ENCODE measurements around the gene ARHGAP19. TPM values are rescaled to one million over a fixed set of nuclear protein-coding genes. Genes with fewer than 3 reads are reported as not detected.

Gene ARHGAP19
- total RNA-seq, 3 donors from 2014 or later: 5.9 to 10.7 (median 8.8) TPM

DNA sequence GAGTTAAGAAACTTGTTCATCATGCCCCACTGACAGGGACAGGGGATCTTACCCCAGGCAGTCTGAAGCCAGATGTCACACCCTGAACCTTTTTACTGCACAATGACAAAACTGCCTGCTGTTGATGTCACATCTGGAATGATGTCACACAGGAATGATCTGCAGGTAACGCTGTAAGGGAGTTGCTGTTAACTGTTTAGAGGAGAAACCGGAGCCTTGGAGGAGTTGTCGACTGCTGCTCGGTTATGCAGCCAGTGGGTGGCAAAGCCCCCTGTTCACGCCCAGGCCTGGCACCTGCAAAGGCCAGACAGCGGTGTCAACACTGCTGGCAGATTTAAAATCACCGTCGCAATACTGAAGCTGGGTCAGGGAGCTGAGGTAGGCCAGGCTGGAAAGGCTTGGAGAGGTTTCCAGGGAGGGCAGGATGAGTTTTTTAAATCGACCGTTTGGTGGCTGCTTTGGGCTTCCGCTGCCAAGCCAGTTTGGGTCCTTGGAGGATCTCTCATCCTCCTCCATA is 96.7 kb downstream of the ARHGAP19 start:
- TF ChIP-seq, protein P1, sequence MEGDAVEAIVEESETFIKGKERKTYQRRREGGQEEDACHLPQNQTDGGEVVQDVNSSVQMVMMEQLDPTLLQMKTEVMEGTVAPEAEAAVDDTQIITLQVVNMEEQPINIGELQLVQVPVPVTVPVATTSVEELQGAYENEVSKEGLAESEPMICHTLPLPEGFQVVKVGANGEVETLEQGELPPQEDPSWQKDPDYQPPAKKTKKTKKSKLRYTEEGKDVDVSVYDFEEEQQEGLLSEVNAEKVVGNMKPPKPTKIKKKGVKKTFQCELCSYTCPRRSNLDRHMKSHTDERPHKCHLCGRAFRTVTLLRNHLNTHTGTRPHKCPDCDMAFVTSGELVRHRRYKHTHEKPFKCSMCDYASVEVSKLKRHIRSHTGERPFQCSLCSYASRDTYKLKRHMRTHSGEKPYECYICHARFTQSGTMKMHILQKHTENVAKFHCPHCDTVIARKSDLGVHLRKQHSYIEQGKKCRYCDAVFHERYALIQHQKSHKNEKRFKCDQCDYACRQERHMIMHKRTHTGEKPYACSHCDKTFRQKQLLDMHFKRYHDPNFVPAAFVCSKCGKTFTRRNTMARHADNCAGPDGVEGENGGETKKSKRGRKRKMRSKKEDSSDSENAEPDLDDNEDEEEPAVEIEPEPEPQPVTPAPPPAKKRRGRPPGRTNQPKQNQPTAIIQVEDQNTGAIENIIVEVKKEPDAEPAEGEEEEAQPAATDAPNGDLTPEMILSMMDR (IDR thresholded peaks at IDR 0.05): no peak
- H3K36me3 ChIP-seq (ENCODE audit: low read depth): no peaks in the 10 kb centered on the region
- H3K4me1 ChIP-seq (ENCODE audit: low read depth): peaks cover 6% of the 10 kb centered on the region
- intact Hi-C loops (cut with DNase I, micrococcal nuclease): loop anchor here in 1 of 2 donors (2.0 to 5.0 kb wide), 2 partner anchors 35 to 113 kb away; no protein-coding TSS in a partner anchor
- DNase-seq: no peak
- H3K9me3 ChIP-seq: no peaks in the 10 kb centered on the region
- ATAC-seq: no peak
- no peak overlapping the region for H3K4me3 ChIP-seq

DNA sequence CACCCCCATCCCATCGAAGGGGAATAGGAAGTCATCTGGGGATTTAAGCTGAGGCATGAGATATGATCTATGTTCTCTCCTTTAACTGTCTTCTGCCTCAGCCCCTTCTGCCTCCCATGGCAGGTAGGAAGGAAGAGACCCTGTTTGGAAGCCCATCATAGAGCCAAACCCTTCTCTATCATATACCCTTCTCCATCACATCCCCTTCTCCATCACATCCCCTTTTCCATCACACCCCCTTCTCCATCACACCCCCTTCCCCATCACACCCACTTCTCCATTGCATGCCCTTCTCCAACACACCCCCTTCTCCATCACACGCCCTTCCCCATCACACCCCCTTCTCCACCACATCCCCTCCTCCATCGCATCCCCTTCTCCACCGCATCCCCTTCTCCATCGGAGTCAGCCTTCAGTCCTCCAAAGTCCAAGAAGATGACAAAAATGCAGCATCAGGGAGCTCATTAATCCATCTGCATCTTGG is 99.4 kb downstream of the ARHGAP19 start:
- TF ChIP-seq, protein P1 (IDR thresholded peaks at IDR 0.05): no peak
- intact Hi-C loops (cut with DNase I, micrococcal nuclease): no loop called here

DNA sequence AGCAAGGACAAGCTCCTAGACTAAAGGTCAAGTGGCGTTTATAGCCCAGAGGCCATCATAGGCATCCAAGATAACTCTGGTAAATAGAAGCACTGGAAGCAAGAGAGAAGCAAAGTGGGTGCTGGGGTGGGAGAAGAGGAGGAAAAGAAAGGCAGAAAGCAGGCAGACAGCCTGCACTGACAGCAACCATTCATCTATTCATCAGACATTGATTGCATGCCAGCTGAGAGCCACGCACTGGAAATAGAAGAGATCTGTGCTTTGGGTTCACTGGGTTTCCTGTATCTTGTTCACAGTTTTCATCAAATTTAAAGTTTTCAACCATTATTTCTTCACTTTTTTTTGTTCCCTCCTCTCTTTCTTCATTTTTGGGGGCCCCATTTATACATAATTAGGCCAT is 102.0 kb downstream of the ARHGAP19 start:
- H3K36me3 ChIP-seq (ENCODE audit: low read depth): no peaks in the 10 kb centered on the region
- TF ChIP-seq, protein P1 (IDR thresholded peaks at IDR 0.05): no peak
- no peaks in the 10 kb centered on the region for H3K9me3 ChIP-seq
- no peak overlapping the region for H3K4me3 ChIP-seq
- H3K4me1 ChIP-seq (ENCODE audit: low read depth): peaks cover 3% of the 10 kb centered on the region
- intact Hi-C loops (cut with DNase I, micrococcal nuclease): no loop called here
- ATAC-seq (no peak), DNase-seq (no peak)

More for the DNA sequence above, 99.4 kb downstream of the ARHGAP19 start:
- ATAC-seq (no peak), DNase-seq (no peak)
- Histone ChIP-seq H3K36me3 (ENCODE audit: low read depth) (no peaks in the 10 kb centered on the region), H3K4me1 (ENCODE audit: low read depth) (peaks cover 6% of the 10 kb centered on the region), H3K4me3 (no peak overlapping the region), H3K9me3 (no peaks in the 10 kb centered on the region)

DNA sequence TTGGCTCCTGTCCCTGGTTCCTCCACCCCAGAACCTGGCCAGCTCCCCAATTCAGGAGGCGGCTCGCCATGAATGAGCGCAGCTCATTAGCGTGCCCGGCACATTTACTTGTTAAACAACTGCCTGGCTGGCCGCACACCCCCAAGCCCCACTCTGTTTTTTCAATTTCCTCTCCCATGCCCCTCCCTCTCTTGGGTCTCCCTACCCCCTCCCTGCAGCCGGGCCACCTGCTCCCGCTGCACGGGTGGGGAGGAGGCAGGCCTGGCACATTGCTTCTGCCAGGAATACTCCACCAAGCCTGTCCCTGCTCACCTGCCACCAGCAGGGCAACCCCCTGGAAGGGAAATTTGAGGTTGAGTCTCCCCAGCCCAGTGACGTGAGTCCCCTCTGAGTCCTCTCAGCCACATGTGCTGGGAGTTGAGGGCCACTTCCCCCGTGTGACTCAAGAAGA is 104.2 kb downstream of the ARHGAP19 start:
- TF ChIP-seq, protein P1 (IDR thresholded peaks at IDR 0.05): no peak
- H3K4me3 ChIP-seq: no peak overlapping the region
- DNase-seq: no peak

DNA sequence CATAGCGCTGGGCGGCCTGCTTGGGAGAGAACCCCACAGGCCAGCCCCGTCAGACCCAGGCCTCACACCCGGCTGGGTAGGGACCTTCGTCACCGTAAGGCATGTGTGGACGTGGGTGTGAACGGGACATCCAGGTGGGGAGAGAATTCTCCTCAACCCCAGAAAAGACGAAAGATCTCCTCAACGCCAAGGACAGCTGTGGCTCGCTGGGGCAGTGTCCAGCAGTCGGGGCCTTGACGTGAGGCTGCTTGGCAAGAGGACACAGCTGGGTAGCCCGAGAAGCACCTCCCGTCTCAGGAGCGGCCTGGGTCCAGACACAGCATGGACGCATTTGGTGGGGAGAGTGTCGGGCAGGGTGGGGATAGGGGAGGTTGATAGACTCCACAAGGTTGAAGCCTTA is 105.5 kb downstream of the ARHGAP19 start:
- no peak for ATAC-seq
- peaks cover 5% of the 10 kb centered on the region for H3K4me1 ChIP-seq (ENCODE audit: low read depth)
- DNase-seq: no peak
- TF ChIP-seq, protein P1 (IDR thresholded peaks at IDR 0.05): no peak
- H3K36me3 ChIP-seq (ENCODE audit: low read depth): no peaks in the 10 kb centered on the region
- H3K9me3 ChIP-seq: no peaks in the 10 kb centered on the region
- H3K4me3 ChIP-seq: no peak overlapping the region
- intact Hi-C loops (cut with DNase I, micrococcal nuclease): no loop called here

More for the DNA sequence above, 104.2 kb downstream of the ARHGAP19 start:
- no peaks in the 10 kb centered on the region for H3K9me3 ChIP-seq
- no peaks in the 10 kb centered on the region for H3K36me3 ChIP-seq (ENCODE audit: low read depth)
- intact Hi-C loops (cut with DNase I, micrococcal nuclease): no loop called here
- no peak for ATAC-seq
- H3K4me1 ChIP-seq (ENCODE audit: low read depth): peaks cover 5% of the 10 kb centered on the region
